MM.1S (cell line): ENCODE results near the gene DCX.

Experiments used
- DNase-seq: peaks from one replicate; pipeline ENCODE4 v3.0.0-alpha.2; 2015
- H2AFZ ChIP-seq: fragments of 300-600 bp; sonication (generic); 2 replicates; pipeline ENCODE4 v1.6.0; 2016; ENCODE audit warnings: antibody characterized with exemption, low read length
- H3F3A ChIP-seq: fragments of 300-600 bp; sonication (generic); 2 replicates; pipeline ENCODE4 v1.6.1; 2016; ENCODE audit warnings: mild to moderate bottlenecking, antibody characterized with exemption, low read length, moderate library complexity, mixed read lengths; ENCODE audit not compliant: insufficient read depth
- H3K27ac ChIP-seq: fragments of 300-600 bp; sonication (generic); 2 replicates; pipeline ENCODE4 v1.5.1; 2016; ENCODE audit warnings: mild to moderate bottlenecking, low read length
- H3K27me3 ChIP-seq: fragments of 300-600 bp; sonication (generic); replicated peaks from 2 replicates; pipeline ENCODE4 v1.6.0; 2016; ENCODE audit warnings: low read length; ENCODE audit not compliant: insufficient read depth
- H3K36me3 ChIP-seq: fragments of 300-600 bp; sonication (generic); replicated peaks from 2 replicates; pipeline ENCODE4 v1.6.1; 2016; ENCODE audit warnings: mild to moderate bottlenecking, low read length, mixed read lengths; ENCODE audit not compliant: insufficient read depth
- H3K4me1 ChIP-seq: fragments of 300-600 bp; sonication (generic); 2 replicates; pipeline ENCODE4 v1.6.1; 2016; ENCODE audit warnings: low read length, mixed read lengths
- H3K4me2 ChIP-seq: fragments of 300-600 bp; sonication (generic); 2 replicates; pipeline ENCODE4 v1.6.0; 2016; ENCODE audit warnings: low read depth, low read length
- H3K4me3 ChIP-seq: fragments of 300-600 bp; sonication (generic); 2 replicates; pipeline ENCODE4 v1.5.1; 2016; ENCODE audit warnings: low read length, mixed read lengths
- H3K79me2 ChIP-seq: fragments of 300-600 bp; sonication (generic); 2 replicates; pipeline ENCODE4 v1.6.1; 2016; ENCODE audit warnings: mixed run types, low read length, mixed read lengths
- H3K9ac ChIP-seq: fragments of 300-600 bp; sonication (generic); 2 replicates; pipeline ENCODE4 v1.6.1; 2016; ENCODE audit warnings: low read length, mixed read lengths
- H3K9me2 ChIP-seq: fragments of 300-600 bp; sonication (generic); replicated peaks from 2 replicates; pipeline ENCODE4 v1.6.1; 2016; ENCODE audit warnings: mild to moderate bottlenecking, low read length, mixed read lengths; ENCODE audit not compliant: insufficient read depth
- H3K9me3 ChIP-seq: fragments of 300-600 bp; sonication (generic); replicated peaks from 2 replicates; pipeline ENCODE4 v1.6.1; 2016; ENCODE audit warnings: mild to moderate bottlenecking, low read length, mixed read lengths; ENCODE audit not compliant: insufficient read depth
- H4K20me1 ChIP-seq: fragments of 300-600 bp; sonication (generic); 2 replicates; pipeline ENCODE4 v1.6.1; 2016; ENCODE audit warnings: mild to moderate bottlenecking, low read length, moderate library complexity, mixed read lengths; ENCODE audit not compliant: insufficient read depth
- CTCF ChIP-seq: fragments of 300-600 bp; sonication (generic); IDR thresholded peaks from 2 replicates; pipeline ENCODE4 v1.5.1; 2016; ENCODE audit warnings: antibody characterized with exemption, low read length, mixed read lengths
- EZH2 ChIP-seq: fragments of 300-600 bp; sonication (generic); optimal IDR thresholded peaks from 2 replicates; pipeline ENCODE3; 2017; ENCODE audit warnings: low read depth, mild to moderate bottlenecking, antibody characterized with exemption, low read length, mixed read lengths
- EZH2phosphoT487 ChIP-seq: fragments of 300-600 bp; sonication (generic); IDR thresholded peaks from 2 replicates; pipeline ENCODE4 v1.6.1; 2018; ENCODE audit warnings: antibody characterized with exemption, low read length

The DCX gene

DNA sequence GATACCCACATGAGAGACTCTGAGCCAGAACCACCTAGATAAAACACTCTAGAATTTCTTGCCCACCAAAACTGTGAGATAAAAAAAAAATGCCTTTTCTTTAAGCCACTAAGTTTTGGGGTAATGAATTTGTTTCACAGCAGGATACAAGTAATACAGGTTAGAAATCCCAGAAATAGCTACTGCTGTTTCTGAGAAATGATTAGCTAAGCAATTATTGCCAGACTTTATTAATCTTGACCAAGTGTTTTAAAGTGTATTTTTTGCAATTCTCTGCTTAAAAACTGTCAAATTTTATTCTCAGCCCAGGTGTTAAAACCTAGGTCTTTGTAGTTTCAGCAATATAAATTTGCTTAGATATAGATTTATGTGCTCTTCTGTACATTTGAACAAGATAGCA lies 83.1 kb downstream of the DCX start:
- H3K36me3 ChIP-seq: no peaks in the 10 kb centered on the region
- H3K9me3 ChIP-seq: no peaks in the 10 kb centered on the region
- H3K9me2 ChIP-seq: no peaks in the 10 kb centered on the region
- H3K27ac ChIP-seq: no peak overlapping the region
- no peaks in the 10 kb centered on the region for H4K20me1 ChIP-seq
- no peak for DNase-seq
- H3K4me2 ChIP-seq: no peak overlapping the region
- no peak overlapping the region for H2AFZ ChIP-seq
- no peaks in the 10 kb centered on the region for H3K4me1 ChIP-seq
- no peak overlapping the region for H3K4me3 ChIP-seq
- H3F3A ChIP-seq: no peaks in the 10 kb centered on the region
- TF ChIP-seq EZH2phosphoT487 (no peak), EZH2 (no peak), CTCF (no peak)
- H3K79me2 ChIP-seq: no peaks in the 10 kb centered on the region
- no peak overlapping the region for H3K9ac ChIP-seq
- no peaks in the 10 kb centered on the region for H3K27me3 ChIP-seq

GRCh38 chrX:111322231-111322855 lies 89.6 kb downstream of the DCX start:
- TF ChIP-seq CTCF (no peak), EZH2phosphoT487 (no peak), EZH2 (no peak)
- no peaks in the 10 kb centered on the region for H3K9me2 ChIP-seq
- no peaks in the 10 kb centered on the region for H3K4me1 ChIP-seq
- no peaks in the 10 kb centered on the region for H3K79me2 ChIP-seq
- no peaks in the 10 kb centered on the region for H3K9me3 ChIP-seq
- H3K27me3 ChIP-seq: no peaks in the 10 kb centered on the region
- no peaks in the 10 kb centered on the region for H3K36me3 ChIP-seq
- no peak overlapping the region for H2AFZ ChIP-seq
- no peak for DNase-seq
- no peak overlapping the region for H3K4me3 ChIP-seq
- no peaks in the 10 kb centered on the region for H4K20me1 ChIP-seq
- no peak overlapping the region for H3K27ac ChIP-seq
- no peaks in the 10 kb centered on the region for H3F3A ChIP-seq
- H3K9ac ChIP-seq: no peak overlapping the region
- H3K4me2 ChIP-seq: no peak overlapping the region

DNA sequence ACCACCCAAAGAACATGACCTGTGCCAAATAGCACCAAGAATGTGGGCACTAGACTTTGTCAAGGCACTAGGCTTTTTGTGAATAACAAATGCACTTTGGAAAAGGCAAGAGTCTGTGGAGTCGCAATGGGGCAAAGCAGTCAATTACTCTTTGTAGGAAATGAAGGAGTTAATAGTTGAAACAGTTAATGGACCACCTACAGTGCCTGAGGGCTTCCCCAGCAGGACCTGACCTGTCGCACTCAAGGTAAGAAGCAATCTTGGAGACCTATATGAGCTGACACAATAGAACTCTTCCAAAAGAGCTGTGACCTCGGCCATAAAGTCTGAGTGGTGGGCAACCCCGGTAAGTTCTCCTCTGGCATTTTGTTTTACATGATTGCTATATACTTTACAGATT lies 92.5 kb downstream of the DCX start:
- Histone ChIP-seq H3K27ac (no peak overlapping the region), H3K4me3 (no peak overlapping the region), H3F3A (no peaks in the 10 kb centered on the region), H4K20me1 (no peaks in the 10 kb centered on the region), H3K27me3 (no peaks in the 10 kb centered on the region), H3K36me3 (no peaks in the 10 kb centered on the region), H3K4me1 (no peaks in the 10 kb centered on the region), H3K9me3 (no peaks in the 10 kb centered on the region), H3K4me2 (no peak overlapping the region), H3K9me2 (no peaks in the 10 kb centered on the region), H2AFZ (no peak overlapping the region), H3K79me2 (no peaks in the 10 kb centered on the region), H3K9ac (no peak overlapping the region)
- no peak for TF ChIP-seq EZH2
- no peak for TF ChIP-seq CTCF
- TF ChIP-seq EZH2phosphoT487: no peak
- DNase-seq: no peak
